ENCODE results near the gene STARD4.

GRCh38 chr5:111494355-111494999 lies 17.9 kb downstream of the STARD4 start:
- TF ChIP-seq CTCF (IDR thresholded peaks at IDR 0.05) (no peak), POLR2A (IDR thresholded peaks at IDR 0.05) (no peak)

Measured in thyroid gland (tissue), 4 donors.